PC-9 (cell line): ENCODE measurements around the gene B4GALT6. TPM values are rescaled to one million over a fixed set of nuclear protein-coding genes. Genes with fewer than 3 reads are reported as not detected.

Source experiments
- BruUV-seq: library from RNA; stranded (reverse); fragments of 400-500 nt; replicated peaks from 2 replicates; lab custom pipeline; 2021; lab: Mats Ljungman, UMichigan
- CTCF ChIA-PET: fragments of 300-600 bp; sonication (Branson Sonifier 250); formaldehyde crosslinking; loops from one replicate; lab custom pipeline; 2022; ENCODE audit warnings: antibody characterized with exemption; lab: Charles Lee
- POLR2A ChIA-PET: fragments of 300-600 bp; sonication (Branson Sonifier 250); formaldehyde crosslinking; loops from one replicate; lab custom pipeline; 2022; ENCODE audit warnings: antibody characterized with exemption; ENCODE audit not compliant: unreplicated experiment; lab: Charles Lee
- DNase-seq, 2 experiments: peaks; one replicate each; pipeline versions ENCODE4 v3.0.0 to v3.0.0-alpha.2; 2015 to 2022; ENCODE audit warnings: mixed read lengths in 1 of 2
- H2AFZ ChIP-seq: fragments of 200-600 bp; sonication (generic); 2 replicates; pipeline ENCODE4 v1.8.1; 2017; ENCODE audit warnings: antibody characterized with exemption
- H3F3A ChIP-seq: fragments of 200-600 bp; sonication (generic); 2 replicates; pipeline ENCODE4 v1.8.1; 2017; ENCODE audit warnings: antibody characterized with exemption, mild to moderate bottlenecking, low read depth; ENCODE audit not compliant: insufficient read depth
- H3K27ac ChIP-seq: fragments of 200-600 bp; sonication (generic); 2 replicates; pipeline ENCODE4 v1.6.1; 2016; ENCODE audit warnings: mixed run types
- H3K27me3 ChIP-seq: fragments of 200-600 bp; sonication (generic); 2 replicates; pipeline ENCODE4 v1.6.1; 2016; ENCODE audit warnings: low read depth, mixed run types; ENCODE audit not compliant: insufficient read depth
- H3K36me3 ChIP-seq: fragments of 200-600 bp; sonication (generic); 2 replicates; pipeline ENCODE4 v1.6.1; 2016; ENCODE audit warnings: low read depth, mixed run types
- H3K4me1 ChIP-seq: fragments of 200-600 bp; sonication (generic); replicated peaks from 2 replicates; pipeline ENCODE4 v1.6.1; 2016; ENCODE audit warnings: mixed run types; ENCODE audit not compliant: insufficient read depth
- H3K4me2 ChIP-seq: fragments of 200-600 bp; sonication (generic); 2 replicates; pipeline ENCODE4 v1.6.1; 2017; ENCODE audit warnings: mixed run types
- H3K4me3 ChIP-seq: fragments of 200-600 bp; sonication (generic); 2 replicates; pipeline ENCODE4 v1.6.1; 2016; ENCODE audit warnings: mixed run types
- H3K79me2 ChIP-seq: fragments of 200-600 bp; sonication (generic); 2 replicates; pipeline ENCODE4 v1.6.1; 2017; ENCODE audit warnings: low read depth, mixed run types
- H3K9me2 ChIP-seq: fragments of 200-600 bp; sonication (generic); 2 replicates; pipeline ENCODE4 v1.8.1; 2017; ENCODE audit warnings: mild to moderate bottlenecking; ENCODE audit not compliant: insufficient read depth
- H3K9me3 ChIP-seq: fragments of 200-600 bp; sonication (generic); 2 replicates; pipeline ENCODE4 v1.8.1; 2016; ENCODE audit warnings: low read depth; ENCODE audit not compliant: insufficient read depth
- H4K20me1 ChIP-seq: fragments of 200-600 bp; sonication (generic); 2 replicates; pipeline ENCODE4 v1.8.1; 2017; ENCODE audit not compliant: insufficient read depth
- CTCF ChIP-seq: fragments of 200-600 bp; sonication (generic); conservative IDR thresholded peaks from 2 replicates; pipeline ENCODE4 v1.6.1; 2017; ENCODE audit warnings: mixed run types, antibody characterized with exemption, mild to moderate bottlenecking, moderate library complexity
- EZH2 ChIP-seq: fragments of 200-600 bp; sonication (generic); IDR thresholded peaks from 2 replicates; pipeline ENCODE4 v1.8.0; 2017; ENCODE audit warnings: antibody characterized with exemption, low read depth
- intact Hi-C: fragments of 100-400 bp; cut with micrococcal nuclease; formaldehyde crosslinking; loops from one replicate; pipeline ENCODE4 v1.10.0; 2022; ENCODE audit not compliant: unreplicated experiment
- total RNA-seq: library from RNA; stranded (reverse); gene quantifications from 2 replicates; pipeline ENCODE4 v1.2.3, GENCODE V29; 2021

Gene B4GALT6
- total RNA-seq, 1 experiment from 2014 or later = 5.3 TPM

DNA sequence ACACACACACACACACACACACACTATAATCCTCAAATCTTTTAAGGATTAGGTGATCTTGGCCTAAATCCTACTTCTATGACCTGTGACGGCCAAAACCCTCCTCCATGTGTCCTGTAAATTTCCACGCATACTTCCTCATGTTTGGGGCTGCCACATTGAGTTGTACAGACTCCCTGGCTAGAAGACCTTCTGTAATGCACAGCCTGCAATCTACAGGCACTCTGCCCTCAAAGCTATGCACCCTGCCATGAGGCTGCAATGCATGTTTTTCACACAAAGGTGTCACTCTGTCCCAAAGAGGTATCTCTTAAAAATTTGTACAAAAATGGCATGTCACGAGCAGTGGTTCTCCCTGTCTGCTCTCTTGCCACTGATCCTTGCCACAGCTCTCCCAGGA, 26.4 kb upstream of the B4GALT6 start:
- Histone ChIP-seq H4K20me1 (no peaks in the 10 kb centered on the region), H3K4me3 (no peak overlapping the region), H3K9me2 (no peaks in the 10 kb centered on the region), H3K27ac (no peak overlapping the region), H3K4me2 (no peak overlapping the region), H3K79me2 (no peaks in the 10 kb centered on the region), H3K9me3 (no peaks in the 10 kb centered on the region), H3K36me3 (no peaks in the 10 kb centered on the region), H3K4me1 (no peaks in the 10 kb centered on the region), H3K27me3 (no peaks in the 10 kb centered on the region), H3F3A (no peaks in the 10 kb centered on the region), H2AFZ (no peak overlapping the region)
- CTCF ChIA-PET = no interaction called here
- no peak for DNase-seq
- POLR2A ChIA-PET = no interaction called here
- TF ChIP-seq EZH2 (no peak), CTCF (no peak)
- intact Hi-C loops = no loop called here
- no TSS peak for BruUV-seq

DNA sequence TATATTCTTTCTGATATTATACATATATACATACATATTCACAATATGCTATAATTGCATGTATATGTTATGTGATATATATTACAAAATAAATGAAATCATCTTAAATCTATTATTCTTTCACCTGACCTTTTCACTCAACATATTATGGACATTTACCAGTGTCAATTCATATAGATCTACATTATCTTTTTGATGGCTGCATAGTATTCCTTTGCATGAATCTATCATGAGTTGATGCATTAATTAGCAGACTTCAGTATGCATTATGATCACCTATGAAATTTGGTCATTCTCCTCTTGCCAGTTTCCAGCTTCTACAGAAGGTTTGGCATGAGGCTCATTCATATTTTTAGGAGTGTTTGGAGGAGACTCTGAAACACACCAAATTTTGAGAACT, 23.4 kb upstream of the B4GALT6 start:
- H3K9me3 ChIP-seq = no peaks in the 10 kb centered on the region
- no peak overlapping the region for H3K27ac ChIP-seq
- no peaks in the 10 kb centered on the region for H3K36me3 ChIP-seq
- H3K4me1 ChIP-seq = no peaks in the 10 kb centered on the region
- H3F3A ChIP-seq = no peaks in the 10 kb centered on the region
- no peak overlapping the region for H3K4me2 ChIP-seq
- intact Hi-C loops = no loop called here
- CTCF ChIA-PET = no interaction called here
- POLR2A ChIA-PET = no interaction called here
- BruUV-seq = no TSS peak
- TF ChIP-seq EZH2 = no peak
- TF ChIP-seq CTCF = no peak
- no peak overlapping the region for H2AFZ ChIP-seq
- DNase-seq = no peak
- H3K27me3 ChIP-seq = no peaks in the 10 kb centered on the region
- H3K79me2 ChIP-seq = no peaks in the 10 kb centered on the region
- H3K4me3 ChIP-seq = no peak overlapping the region
- H4K20me1 ChIP-seq = no peaks in the 10 kb centered on the region
- no peaks in the 10 kb centered on the region for H3K9me2 ChIP-seq

DNA sequence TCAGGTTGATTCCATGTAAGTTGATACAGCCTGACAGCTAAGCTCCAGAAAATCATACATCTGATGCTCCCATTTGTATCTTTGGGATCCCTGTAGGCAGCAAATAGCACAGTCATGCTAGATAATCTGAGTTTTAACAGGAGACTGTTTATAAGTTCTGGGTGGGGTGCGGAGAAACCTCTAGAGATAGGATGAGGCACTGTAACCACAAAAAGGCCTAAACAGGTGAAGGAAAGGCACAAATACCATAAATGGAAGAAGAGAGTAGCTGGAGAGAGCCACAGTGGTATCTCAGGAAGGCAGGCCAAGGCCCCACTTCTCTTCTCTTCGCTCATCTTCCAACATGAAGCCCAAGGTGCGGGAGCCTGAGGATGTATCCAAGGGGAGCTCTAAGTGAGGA, 18.1 kb upstream of the B4GALT6 start:
- Histone ChIP-seq H4K20me1 (no peaks in the 10 kb centered on the region), H3K79me2 (no peaks in the 10 kb centered on the region), H3K4me3 (no peak overlapping the region), H3F3A (no peaks in the 10 kb centered on the region), H2AFZ (no peak overlapping the region), H3K4me1 (no peaks in the 10 kb centered on the region), H3K9me3 (no peaks in the 10 kb centered on the region; the same call in 1 of the 2 replicates), H3K4me2 (no peak overlapping the region), H3K27ac (no peak overlapping the region), H3K27me3 (no peaks in the 10 kb centered on the region), H3K9me2 (no peaks in the 10 kb centered on the region), H3K36me3 (no peaks in the 10 kb centered on the region)
- no peak for DNase-seq
- TF ChIP-seq CTCF (no peak), EZH2 (no peak)
- no TSS peak for BruUV-seq
- intact Hi-C loops = no loop called here
- ChIA-PET CTCF (interaction anchor here (0.6 kb wide), 1 partner anchor 329 kb away, joined by 13 read pairs; no protein-coding TSS in a partner anchor), POLR2A (no interaction called here)
